HL-60 (cell line): ENCODE data around the gene XRCC6.

Source experiments
- CTCF ChIP-seq: IDR thresholded peaks from one replicate; pipeline ENCODE4 v1.5.1; 2011; ENCODE audit warnings: low read length, control low read depth, inconsistent platforms; ENCODE audit not compliant: insufficient read depth
- GABPA ChIP-seq: IDR thresholded peaks from 2 replicates; pipeline ENCODE4 v1.6.1; 2012; ENCODE audit warnings: low read depth
- POLR2AphosphoS5 ChIP-seq: IDR thresholded peaks from 2 replicates; pipeline ENCODE4 v1.6.1; 2012; ENCODE audit warnings: low read depth
- REST ChIP-seq: IDR thresholded peaks from 2 replicates; pipeline ENCODE4 v1.6.1; 2012; ENCODE audit warnings: low read depth; ENCODE audit not compliant: insufficient replicate concordance

- TF ChIP-seq CTCF (no peak), POLR2AphosphoS5 (no peak), REST (no peak), GABPA (no peak)
These were observed 78.9 kb downstream of the XRCC6 start for GRCh38 chr22:41700108-41700364.
